HG02970 (cell line): Measurements from ENCODE around the gene BANF2.
"Not testable (repeated sequence)": the region's sequence is repeated elsewhere in the genome, so short reads cannot be mapped to it uniquely, and the experiment has no call there.

ENCODE experiments used
- ATAC-seq: cut with Tn5 transposase; IDR thresholded peaks from one replicate; pipeline ENCODE4 v1.9.1; 2021; ENCODE audit warnings: mild to moderate bottlenecking, moderate library complexity, moderate number of reproducible peaks; ENCODE audit not compliant: unreplicated experiment, low FRiP score

The BANF2 gene

DNA sequence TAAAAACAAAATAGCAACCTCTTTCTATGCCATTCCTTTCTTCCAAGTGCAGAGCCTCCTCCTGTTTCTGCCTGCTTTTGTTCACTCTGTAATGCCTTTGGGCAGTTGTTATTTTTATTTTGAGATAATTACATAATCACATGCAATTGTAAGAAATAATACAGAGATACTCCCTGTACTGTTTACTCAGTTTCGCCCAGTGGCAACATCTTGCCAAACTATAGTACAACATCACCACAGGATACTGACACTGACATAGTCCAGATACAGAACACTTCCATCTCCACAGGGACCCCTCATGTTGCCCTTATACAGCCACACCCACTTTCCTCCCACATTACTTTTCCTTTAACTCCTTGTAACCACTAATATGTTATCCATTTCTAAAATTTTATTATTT lies 59.7 kb downstream of the BANF2 start:
- no peak for ATAC-seq

DNA sequence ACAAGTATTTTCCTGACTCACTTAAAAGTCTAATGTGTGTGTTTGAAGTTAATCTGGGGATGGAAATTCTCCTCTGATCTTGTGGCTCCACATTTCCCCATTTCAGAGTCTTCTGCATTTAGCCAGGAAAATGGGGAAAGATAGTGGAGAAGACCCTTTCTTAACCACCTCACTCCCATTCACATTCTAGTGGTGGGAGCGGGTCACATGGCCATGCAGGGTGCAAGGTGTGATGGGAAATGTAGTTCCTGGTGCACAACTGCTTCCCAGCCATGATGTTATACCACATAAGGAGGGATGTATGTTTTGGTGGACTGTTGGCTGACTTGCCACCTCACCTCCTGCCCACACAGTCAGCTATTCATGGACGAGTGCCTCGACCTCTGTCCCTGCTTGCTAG lies 61.8 kb downstream of the BANF2 start:
- ATAC-seq: no peak

DNA sequence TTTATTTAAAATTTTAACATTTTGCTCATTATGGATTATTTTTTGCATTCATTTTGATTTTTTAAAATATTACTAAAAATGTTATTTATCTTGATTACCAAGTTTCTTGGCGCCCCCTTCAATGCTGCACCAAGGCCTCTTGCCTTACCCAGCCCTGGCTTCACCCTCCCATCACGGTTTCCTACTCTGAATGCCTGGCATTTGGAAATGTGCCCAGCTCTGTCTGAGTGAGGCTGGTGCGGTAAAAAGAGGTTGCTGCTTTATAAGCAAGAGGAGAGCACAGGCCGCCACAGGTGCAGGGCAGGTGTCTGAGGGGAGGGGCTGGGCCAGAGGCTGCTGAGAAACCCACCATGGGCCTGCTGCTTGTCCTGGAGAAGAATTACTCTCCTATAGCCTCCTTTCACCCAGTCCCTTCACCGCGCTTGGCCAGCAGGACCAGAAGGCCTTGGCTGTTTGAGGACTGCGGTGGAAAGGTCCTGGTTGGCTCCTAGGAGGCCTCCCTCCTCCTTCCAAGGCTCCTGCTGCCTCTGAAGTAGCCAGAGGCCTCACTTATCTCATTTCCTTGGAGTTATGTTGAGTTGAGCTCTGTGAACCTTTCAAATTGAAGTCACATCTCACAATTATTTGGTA lies 62.6 kb downstream of the BANF2 start:
- no peak for ATAC-seq

DNA sequence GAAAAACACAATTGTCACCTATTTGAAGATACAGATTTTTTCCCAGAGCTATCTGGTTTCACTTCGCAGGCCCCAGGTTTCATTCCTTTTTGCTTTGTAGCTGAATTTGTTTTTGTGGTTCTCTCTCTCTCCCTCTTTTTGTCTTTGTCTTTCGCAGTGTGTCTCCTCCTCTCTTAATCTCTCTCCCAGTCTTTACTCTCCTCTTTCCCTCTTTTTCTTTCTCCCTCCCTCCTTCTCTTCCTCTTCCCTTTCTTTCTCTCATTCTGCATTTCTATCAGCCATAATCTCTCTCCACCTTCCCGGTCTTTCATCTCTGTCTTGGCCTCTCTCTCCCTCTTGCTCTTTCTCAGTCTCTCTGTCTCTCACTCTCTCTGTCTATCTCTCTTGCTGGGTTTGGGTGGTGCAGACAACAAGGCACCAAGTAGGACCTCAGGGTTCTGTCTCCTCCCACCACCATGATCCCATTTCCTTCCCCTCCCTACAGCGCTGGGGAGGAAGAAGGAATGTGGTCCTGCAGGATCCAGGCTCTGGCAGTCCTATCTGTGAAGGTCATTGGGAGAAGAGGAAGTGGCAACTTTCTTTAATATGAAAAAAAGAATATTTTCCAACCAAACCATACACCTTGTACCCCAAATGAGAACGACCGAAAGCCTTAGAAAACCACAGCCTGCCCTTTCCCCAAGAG lies 63.2 kb downstream of the BANF2 start:
- no peak for ATAC-seq

DNA sequence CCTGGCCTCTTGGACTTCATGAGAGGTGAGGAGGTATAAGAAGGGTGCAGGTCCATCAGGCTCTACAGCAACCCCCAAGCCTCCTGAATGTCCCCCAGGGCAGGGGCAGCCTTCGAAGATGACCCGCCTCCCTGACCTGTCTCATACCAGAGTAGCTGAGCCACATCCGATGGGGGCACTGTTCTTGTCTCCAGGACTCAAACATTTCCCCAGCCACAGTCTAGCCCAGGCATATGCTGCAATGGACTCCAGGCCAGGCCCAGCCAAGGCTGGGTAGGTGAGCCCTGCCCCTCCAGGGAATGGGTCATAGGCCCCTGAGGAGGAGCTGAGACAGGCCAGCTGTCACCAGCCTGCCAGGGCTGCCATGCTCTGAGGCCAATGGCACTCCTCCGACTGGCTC lies 65.3 kb downstream of the BANF2 start:
- ATAC-seq: no peak

DNA sequence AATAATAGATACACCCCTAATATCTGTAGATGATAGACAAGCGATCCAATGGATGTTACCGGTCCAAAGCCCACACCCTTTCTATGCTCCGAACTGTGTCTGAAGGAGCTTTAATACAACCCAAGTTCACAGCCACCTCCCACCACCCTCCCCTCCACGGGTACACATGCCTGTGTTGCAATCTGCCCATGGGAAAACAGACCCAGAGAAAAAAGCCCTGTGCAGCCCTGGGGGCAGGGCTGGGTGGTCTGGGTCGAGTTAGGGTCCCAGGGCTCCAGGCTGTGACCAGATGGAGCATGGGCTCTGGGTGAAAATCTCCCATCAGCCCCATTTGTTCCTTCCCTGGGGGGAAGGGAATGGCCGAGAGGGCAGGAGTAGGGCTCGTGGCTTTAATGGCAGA lies 65.8 kb downstream of the BANF2 start:
- no peak for ATAC-seq

DNA sequence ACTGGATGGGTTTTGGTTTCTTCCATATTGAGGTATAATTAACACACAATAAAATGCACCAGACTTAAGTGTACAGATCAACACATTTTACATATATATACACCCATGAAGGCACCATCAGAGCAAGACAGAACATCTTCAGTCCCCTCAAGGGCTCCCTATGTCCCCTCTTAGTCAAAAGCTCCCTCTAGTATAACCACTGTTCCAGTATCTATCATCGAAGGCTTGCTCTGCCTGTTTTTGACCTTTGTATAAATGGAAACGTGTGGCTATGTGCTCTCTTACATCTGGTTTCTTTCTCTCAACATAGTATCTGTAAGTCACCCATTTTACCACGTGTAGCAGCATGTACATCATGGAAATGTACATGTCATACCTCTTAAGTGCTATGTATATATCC lies 66.5 kb downstream of the BANF2 start:
- no peak for ATAC-seq

DNA sequence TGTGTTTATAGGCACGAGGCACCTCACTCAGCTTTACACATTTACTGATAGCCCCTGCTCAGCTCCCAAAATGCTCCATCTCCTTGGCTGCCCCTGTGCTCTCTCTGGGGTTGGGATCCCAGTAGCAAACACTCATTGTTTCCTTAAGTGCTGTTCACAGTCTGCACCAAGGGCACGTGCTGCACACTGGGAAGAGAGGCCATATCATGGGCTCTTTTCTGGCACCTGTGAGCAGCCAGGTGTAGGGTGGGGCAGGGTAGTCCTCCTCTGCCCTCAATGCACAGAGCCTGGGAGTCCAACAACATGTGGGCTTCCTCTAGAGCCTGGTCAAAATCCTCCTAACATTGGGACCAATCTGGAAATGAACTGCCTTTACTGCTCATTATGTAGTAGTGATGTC lies 67.9 kb downstream of the BANF2 start:
- ATAC-seq: no peak

DNA sequence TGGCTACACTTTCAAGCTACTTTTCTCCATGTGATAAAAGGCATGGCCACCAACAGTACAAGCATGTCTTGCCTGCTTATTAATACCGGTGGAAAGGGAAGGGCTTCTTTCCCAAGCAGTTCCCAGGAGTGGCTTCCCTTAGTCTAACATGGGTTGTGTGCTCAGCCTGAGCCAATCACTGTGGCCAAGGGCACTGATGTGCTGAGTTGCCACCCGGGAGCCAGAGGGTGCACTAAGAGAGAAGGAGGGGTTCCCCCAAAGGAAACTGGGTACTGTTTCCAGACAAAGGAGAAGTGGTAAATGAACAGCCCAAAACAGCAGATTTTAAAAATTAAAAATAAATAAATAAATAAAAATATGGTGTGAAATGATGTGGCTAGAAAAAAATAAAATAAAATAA lies 68.5 kb downstream of the BANF2 start:
- no peak for ATAC-seq

DNA sequence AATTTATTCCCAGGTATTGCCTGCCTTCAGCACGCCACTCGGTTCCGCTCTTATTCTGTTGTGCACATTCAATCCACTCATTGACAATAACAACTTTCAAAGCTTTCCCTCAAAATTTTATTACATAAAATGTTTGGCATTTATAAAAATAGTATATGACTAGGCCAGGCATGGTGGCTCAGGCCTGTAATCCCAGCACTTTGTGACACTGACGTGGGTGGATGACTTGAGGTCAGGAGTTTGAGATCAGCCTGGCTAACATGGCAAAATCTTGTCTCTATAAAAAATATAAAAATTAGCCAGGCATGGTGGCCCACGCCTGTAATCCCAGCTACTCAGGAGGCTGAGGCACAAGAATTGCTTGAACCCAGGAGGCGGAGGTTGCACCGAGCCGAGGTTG lies 70.0 kb downstream of the BANF2 start:
- ATAC-seq: not testable (repeated sequence)

DNA sequence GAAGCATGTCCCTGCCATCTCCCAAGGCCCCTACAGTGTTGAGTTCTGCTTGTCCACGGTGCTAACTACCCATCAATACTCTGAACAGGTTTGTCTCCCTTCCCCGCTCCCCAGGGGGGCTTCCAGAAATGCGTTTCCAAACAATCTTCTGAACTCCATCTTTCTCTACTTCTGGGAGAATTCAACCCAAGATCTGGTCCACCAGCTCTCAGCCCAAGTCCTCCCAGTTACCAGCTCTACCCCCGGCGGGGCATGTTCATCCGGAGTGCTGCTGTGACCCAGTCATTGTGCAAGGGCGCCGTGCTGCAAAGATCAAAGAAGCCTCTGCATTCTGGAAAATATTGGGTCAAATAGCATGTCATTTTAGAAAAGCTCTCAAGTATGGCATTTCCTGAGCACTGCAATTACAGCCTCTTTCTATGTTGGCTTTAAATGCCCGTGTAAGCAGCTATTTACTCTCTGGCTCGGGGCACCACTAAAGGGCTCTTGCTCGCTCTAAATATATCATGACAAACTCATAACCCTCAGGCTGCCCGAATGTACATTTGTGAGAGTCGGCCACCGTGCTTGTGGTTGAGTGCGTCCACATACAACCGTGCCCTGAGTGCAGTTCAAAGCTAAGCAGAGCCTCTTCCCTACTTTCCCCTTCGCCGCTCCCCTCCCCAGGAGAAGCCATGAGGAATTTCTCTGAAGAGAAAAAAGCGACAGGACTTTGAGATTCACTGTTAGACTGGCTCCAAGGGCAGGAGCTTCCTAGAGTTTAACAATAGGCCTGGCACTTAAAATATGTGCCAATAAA lies 71.6 kb downstream of the BANF2 start:
- no peak for ATAC-seq

DNA sequence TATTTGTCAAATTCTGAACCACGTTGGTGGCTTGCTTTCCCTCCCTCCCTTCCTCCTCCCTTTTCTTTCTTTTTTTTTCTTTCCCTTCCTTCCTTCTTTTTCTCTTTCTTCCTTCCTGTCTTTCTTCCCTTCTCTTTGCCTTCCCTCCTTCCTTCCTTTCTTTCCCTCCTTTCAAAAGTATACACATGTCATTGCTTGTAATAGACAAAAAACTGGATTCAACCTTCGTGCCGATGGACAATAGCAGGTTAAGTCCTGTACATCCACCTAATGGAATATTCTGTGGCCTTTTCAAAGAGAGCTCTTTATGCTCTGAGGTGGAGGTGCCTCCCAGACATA lies 72.2 kb downstream of the BANF2 start:
- ATAC-seq: no peak

DNA sequence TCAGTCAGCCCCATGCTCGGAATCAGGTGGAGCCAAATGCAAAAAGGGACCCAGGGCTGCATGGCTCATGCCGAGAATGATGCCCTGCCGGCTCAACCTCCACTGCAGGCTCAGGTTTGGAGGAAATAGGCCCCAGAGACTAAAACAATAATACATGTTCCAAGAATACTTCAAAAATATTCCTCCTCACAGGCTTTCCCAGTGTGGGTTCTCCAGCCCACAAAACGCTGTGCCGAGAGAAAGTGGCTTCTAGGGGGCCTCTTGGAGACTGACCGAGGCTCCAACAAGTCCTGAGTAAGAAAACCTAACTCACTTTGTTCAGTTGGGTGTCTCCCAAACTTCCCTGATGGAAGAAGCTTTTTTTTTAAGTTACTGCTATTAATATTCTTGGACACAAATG lies 73.9 kb downstream of the BANF2 start:
- ATAC-seq: no peak

DNA sequence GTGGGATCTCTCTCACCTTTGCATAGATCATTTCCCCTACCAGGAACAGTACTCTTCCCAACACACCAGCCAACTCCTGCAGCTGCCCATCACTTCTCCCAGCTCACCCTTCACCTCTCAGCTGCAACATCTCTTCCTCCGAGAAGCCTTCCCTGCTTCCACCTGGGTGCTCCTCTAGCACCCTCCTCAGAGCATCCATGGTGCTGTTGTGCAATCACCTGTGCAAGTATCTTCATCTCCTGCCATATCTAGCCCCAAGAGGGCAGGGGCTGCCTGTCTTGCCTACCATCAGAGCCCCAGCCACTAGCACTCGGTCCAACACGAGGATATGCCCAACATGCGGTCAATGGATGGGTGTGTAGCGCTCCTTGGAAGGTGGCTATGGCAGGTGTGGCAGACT lies 75.8 kb downstream of the BANF2 start:
- no peak for ATAC-seq

DNA sequence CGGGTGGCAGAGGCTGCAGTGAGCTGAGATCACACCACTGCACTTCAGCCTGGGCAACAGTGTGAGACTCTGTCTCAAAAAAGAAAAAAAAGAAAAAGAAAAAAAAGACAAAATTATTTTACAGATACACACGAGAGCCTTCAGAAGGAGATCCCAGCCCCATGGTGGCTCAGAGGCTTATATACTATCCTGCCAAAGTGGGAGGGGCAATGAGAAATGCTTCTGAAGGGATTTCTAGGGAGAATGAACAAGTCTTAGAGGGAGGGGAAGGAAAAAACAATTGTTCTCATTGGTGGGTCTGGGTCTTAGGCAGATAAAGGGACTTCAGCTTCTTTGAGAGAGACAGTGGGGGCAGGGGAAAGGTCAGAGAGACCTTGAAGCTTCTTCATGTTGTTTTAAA lies 76.8 kb downstream of the BANF2 start:
- no peak for ATAC-seq

DNA sequence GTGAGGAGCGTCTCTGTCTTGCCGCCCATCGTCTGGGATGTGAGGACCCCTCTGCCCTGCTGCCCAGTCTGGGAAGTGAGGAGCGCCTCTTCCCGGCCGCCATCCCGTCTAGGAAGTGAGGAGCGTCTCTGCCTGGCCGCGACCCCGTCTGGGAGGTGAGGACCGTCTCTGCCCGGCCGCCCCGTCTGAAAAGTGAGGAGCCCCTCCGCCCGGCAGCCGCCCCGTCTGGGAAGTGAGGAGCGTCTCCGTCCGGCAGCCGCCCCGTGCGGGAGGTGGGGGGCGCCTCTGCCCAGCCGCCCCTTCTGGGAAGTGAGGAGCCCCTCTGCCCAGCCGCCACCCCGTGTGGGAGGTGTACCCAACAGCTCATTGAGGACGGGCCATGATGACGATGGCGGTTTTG lies 79.2 kb downstream of the BANF2 start:
- ATAC-seq: not testable (repeated sequence)

DNA sequence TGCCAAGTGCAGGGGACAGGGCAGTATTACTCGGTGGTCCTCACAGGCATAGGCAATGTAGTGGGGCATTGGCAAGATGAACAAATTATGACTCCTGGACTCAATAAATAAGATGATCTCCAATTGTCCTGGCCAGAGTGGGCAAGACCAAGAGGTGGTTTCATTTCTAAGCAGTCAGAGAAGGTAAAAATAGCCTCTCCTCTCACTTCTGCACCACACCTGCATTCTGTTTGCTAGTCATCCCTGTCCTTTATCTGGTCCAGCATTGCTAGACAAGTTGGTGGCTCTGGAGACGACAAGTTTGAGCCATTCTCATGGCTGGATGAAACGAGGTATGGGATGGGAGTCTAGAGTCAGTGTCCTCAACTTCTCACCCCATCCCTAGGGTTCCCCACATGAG lies 83.0 kb downstream of the BANF2 start:
- no peak for ATAC-seq

DNA sequence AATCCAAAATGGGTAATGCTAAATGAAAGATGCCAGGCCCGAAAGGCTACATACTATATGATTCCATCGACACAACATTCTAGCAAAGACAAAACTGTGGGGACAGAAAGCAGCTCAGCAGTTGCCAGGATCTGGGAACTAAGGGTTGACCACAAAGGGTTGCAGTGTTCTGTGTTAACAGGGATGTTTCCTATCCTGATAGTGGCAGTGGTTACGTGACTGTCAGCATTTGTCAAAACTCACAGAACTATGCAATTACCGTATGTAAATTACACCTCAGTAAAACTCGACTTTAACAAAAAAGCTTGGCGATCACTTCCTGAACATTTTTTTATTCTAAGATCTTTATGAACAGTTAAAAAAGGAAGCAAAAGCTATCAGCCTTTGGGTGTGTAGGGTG lies 83.9 kb downstream of the BANF2 start:
- no peak for ATAC-seq

DNA sequence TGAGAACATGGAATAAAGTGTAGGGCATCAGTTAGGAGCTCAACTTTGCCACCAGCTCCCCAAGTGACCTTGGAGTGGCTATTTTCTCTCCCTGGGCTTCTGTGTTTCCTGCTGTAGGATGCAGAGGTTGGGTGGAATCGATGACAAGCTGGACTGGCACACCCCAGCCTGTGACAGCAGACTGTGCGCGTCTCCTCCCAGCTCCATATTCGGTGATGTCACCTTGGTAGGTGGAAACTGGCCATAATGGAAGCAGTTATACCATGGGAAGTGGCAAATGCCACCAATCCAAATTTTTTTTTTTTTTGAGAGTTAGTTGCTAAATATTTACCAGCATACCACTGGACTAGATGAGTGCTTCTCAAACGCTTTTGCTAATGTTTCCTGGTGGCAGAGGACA lies 85.2 kb downstream of the BANF2 start:
- ATAC-seq: no peak
